ENCODE measurements around the gene EYA2.

The EYA2 gene

GRCh38 chr20:47125508-47125757 is 230.8 kb downstream of the EYA2 start:
- peak; percentile 51 for DNase-seq (ENCODE audit: low read depth)
- 0 out of 2 replicates have a peak, but pooled peaks have one; percentile 1 for TF ChIP-seq CTCF (conservative IDR thresholded peaks at IDR 0.05; ENCODE audit: low read length)
- H3K4me3 ChIP-seq (ENCODE audit: low read length): no peak overlapping the region

GRCh38 chr20:47125758-47126591 is 231.3 kb downstream of the EYA2 start:
- no peak for TF ChIP-seq CTCF (conservative IDR thresholded peaks at IDR 0.05; ENCODE audit: low read length)
- peak; percentile 40 for DNase-seq (ENCODE audit: low read depth)
- no peak overlapping the region for H3K4me3 ChIP-seq (ENCODE audit: low read length)

GRCh38 chr20:47126709-47127108 is 232.1 kb downstream of the EYA2 start:
- TF ChIP-seq CTCF (conservative IDR thresholded peaks at IDR 0.05; ENCODE audit: low read length): no peak
- peak; percentile 91 for DNase-seq (ENCODE audit: low read depth)
- H3K4me3 ChIP-seq (ENCODE audit: low read length): no peak overlapping the region

- H3K4me3 ChIP-seq (ENCODE audit: low read length): no peak overlapping the region
- TF ChIP-seq CTCF (conservative IDR thresholded peaks at IDR 0.05; ENCODE audit: low read length): no peak
- no peak for DNase-seq (ENCODE audit: low read depth)
Measured at GRCh38 chr20:47127546-47127945, 232.9 kb downstream of the EYA2 start.

- no peak for TF ChIP-seq CTCF (conservative IDR thresholded peaks at IDR 0.05; ENCODE audit: low read length)
- DNase-seq (ENCODE audit: low read depth): no peak
- no peak overlapping the region for H3K4me3 ChIP-seq (ENCODE audit: low read length)
Measured at GRCh38 chr20:47127999-47128398, 233.4 kb downstream of the EYA2 start.

- no peak for TF ChIP-seq CTCF (conservative IDR thresholded peaks at IDR 0.05; ENCODE audit: low read length)
- DNase-seq (ENCODE audit: low read depth): no peak
- H3K4me3 ChIP-seq (ENCODE audit: low read length): no peak overlapping the region
Measured at GRCh38 chr20:47129306-47129705, 234.7 kb downstream of the EYA2 start.

- no peak for TF ChIP-seq CTCF (conservative IDR thresholded peaks at IDR 0.05; ENCODE audit: low read length)
- DNase-seq (ENCODE audit: low read depth): peak; percentile 83
- no peak overlapping the region for H3K4me3 ChIP-seq (ENCODE audit: low read length)
Measured at GRCh38 chr20:47133809-47134456, 239.3 kb downstream of the EYA2 start.
